GM12875 (cell line): ENCODE data around the gene HGF.

ENCODE experiments used
- H3K4me3 ChIP-seq: one replicate; pipeline ENCODE4 v1.5.1; 2011; ENCODE audit warnings: low read depth, low read length, control low read depth
- CTCF ChIP-seq: IDR thresholded peaks from 2 replicates; pipeline ENCODE4 v1.5.1; 2011; ENCODE audit warnings: low read depth, mild to moderate bottlenecking, control low read depth, inconsistent platforms, low read length, moderate library complexity, borderline replicate concordance; ENCODE audit not compliant: insufficient read depth

Gene HGF

GRCh38 chr7:81788246-81788645, 18.4 kb upstream of the HGF start:
- TF ChIP-seq CTCF = no peak
- H3K4me3 ChIP-seq = no peak overlapping the region

GRCh38 chr7:81783818-81784217, 14.0 kb upstream of the HGF start:
- no peak overlapping the region for H3K4me3 ChIP-seq
- TF ChIP-seq CTCF = no peak

GRCh38 chr7:81780914-81781693, 11.3 kb upstream of the HGF start:
- H3K4me3 ChIP-seq = no peak overlapping the region
- TF ChIP-seq CTCF = no peak

- TF ChIP-seq CTCF = no peak
- no peak overlapping the region for H3K4me3 ChIP-seq
Observed at GRCh38 chr7:81779706-81780105, 9.9 kb upstream of the HGF start.

GRCh38 chr7:81777697-81778096, 7.8 kb upstream of the HGF start:
- no peak overlapping the region for H3K4me3 ChIP-seq
- TF ChIP-seq CTCF = no peak

- TF ChIP-seq CTCF = no peak
- no peak overlapping the region for H3K4me3 ChIP-seq
Observed at GRCh38 chr7:81776948-81777630, 7.2 kb upstream of the HGF start.

- H3K4me3 ChIP-seq = no peak overlapping the region
- no peak for TF ChIP-seq CTCF
Observed at GRCh38 chr7:81776161-81776560, 6.3 kb upstream of the HGF start.
